GM21576 (cell line): ENCODE results near the gene TMEM8B.

Experiments used
- ATAC-seq: cut with Tn5 transposase; IDR thresholded peaks from one replicate; pipeline ENCODE4 v1.9.1; 2021; ENCODE audit warnings: mild to moderate bottlenecking, moderate library complexity; ENCODE audit not compliant: unreplicated experiment

TMEM8B gene

GRCh38 chr9:35810122-35810521 lies 18.9 kb upstream of the TMEM8B start:
- no peak for ATAC-seq

DNA sequence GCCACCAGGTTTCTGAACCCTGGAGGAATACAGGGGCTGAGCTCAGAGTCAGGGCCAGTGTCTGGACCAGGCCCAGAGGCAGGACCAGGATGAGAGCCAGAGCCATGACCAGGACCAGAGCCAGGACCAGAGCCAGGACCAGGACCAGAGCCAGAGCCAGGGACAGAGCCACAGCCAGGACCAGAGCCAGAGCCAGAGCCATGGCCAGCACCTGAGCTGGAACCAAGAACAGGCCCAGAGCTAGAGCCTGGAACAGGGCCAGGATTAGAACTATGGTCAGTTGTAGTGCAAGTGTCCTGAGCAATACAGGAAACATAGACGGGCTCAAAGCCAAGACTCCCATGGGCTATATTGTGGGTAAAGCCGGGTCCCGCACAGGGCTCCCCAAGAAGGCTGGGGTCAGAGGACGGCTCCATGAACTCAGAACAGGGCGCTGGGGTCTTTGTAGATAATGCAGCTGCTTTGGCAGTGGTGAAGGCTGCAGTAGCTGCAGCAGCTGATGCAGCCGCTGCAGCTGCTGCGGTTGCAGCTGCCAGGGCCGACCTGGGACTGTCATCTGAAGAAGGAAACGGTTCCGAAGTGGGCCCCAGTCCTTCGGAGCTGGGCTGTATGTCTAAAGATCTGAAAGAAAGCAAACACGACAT lies 17.5 kb upstream of the TMEM8B start:
- no peak for ATAC-seq

- peak; percentile 56 for ATAC-seq
Measured at GRCh38 chr9:35812025-35812602, 16.9 kb upstream of the TMEM8B start, which contains the start of gene SPAG8. Gene SPAG8 (minus strand): TSS chr9:35812262. CDS start chr9:35812147, 115 bp downstream.

GRCh38 chr9:35813434-35814105 lies 15.5 kb upstream of the TMEM8B start:
- no peak for ATAC-seq

GRCh38 chr9:35814106-35814840 lies 14.8 kb upstream of the TMEM8B start:
- ATAC-seq = peak; percentile 23

- ATAC-seq = peak; percentile 71
Measured at GRCh38 chr9:35814841-35815543, 14.0 kb upstream of the TMEM8B start, which contains the start of gene HINT2. Gene HINT2 (minus strand): TSS chr9:35815042. CDS start chr9:35814979, 63 bp downstream.

DNA sequence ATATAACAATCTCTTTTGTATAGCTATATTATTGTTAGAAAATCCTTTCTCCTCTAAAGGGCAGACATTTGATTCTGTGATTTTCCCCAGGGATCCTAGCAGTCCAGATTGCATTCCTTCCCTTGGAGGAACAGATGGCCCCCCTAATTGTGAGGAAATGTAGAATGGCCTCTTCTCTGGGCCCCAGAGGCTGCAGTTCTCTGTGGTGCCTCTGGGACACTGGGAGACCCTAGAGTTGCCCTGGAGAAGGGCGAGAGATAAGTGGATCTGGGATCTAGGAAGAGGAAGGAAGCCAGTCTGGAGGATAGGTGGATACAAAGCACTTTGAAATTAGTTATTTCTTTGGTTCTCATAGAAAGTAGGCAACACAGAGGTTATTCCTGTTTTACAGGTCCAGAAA lies 12.3 kb upstream of the TMEM8B start:
- no peak for ATAC-seq

- no peak for ATAC-seq
Measured at GRCh38 chr9:35818341-35818740, 10.7 kb upstream of the TMEM8B start.

DNA sequence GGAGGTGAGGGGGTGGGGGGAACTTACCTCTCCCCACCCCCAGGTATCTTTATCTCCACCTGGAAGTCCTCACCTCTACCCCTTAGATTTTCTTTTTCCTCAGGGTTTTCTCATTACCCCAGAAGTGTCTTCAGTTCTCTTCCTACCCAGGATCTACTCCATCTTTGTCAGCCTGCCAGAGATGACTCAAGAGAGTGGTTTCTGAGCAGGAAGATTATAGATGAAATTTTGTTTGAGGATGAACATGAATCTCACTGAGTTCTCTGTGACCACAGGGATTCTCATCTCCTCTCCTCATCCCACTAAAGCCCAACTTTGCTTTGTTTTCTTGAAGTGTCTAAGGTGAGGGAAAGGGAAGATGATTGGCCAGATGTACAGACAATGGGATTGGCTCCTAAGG lies 9.0 kb upstream of the TMEM8B start:
- no peak for ATAC-seq

GRCh38 chr9:35822926-35823325 lies 6.1 kb upstream of the TMEM8B start:
- ATAC-seq = no peak

- peak; percentile 43 for ATAC-seq
Measured at GRCh38 chr9:35826071-35826701, 2.8 kb upstream of the TMEM8B start.

DNA sequence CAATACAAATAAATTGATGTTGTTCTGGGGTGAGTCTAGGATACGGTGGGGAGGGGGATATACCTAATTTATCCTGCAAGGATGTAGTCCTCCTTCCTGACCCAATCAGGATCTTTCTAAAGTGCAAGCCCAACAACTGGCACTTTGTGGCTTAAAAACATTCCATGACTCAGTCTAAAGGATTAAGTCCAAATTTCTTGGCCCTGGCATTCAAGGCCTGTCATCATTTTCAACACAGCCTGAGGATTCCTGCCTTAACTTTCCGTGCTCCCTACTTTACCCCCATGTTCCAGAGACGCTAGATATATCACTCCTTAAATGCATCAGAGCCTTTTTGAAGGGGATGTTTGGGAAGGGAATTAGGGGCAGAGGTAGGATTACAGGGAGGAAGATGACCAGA lies 1.5 kb upstream of the TMEM8B start:
- no peak for ATAC-seq

DNA sequence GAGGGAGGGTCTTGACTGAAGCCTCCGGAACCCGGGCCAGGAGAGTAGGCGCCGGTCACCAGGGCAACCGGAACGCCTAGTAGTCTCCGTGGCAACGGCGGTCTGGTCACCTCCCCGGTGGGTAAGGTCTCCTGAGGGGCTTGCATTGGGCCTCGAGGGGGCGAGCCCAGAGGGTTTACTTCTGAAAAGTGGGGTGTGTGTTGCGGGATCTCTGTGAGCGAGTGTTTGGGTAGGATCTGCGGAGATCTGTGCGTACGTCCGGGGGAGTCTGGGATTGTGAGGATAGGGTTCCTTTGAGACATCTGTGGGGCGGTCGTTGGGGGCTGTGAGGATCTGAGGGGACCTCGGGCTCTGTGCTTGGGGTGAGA lies 328 bp upstream of the TMEM8B start, which contains the start of gene FAM221B:
Gene FAM221B, minus strand, starts transcription at position 17 of the 368 bp plus-strand sequence. CDS start 2,571 bp downstream, outside the sequence.
- ATAC-seq = no peak

DNA sequence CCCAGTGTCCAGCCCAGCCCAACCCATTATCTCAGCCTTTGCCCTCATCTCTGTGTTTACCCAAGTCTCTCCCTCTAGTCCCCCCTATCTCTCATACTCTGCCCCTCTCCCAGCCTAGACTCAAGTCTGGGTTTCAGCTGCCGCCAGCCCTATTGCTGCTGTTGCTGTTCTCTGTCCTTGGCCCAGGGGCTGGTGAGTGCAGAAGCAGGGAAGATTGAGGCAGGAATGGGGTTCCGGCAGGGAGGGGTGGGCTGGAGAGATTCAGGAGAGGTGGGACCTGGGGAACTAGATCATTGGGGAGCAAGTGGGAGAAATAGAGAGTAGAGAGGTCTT lies 702 bp downstream of the TMEM8B start:
- ATAC-seq = no peak

GRCh38 chr9:35831040-35831439 lies 2.0 kb downstream of the TMEM8B start:
- no peak for ATAC-seq

DNA sequence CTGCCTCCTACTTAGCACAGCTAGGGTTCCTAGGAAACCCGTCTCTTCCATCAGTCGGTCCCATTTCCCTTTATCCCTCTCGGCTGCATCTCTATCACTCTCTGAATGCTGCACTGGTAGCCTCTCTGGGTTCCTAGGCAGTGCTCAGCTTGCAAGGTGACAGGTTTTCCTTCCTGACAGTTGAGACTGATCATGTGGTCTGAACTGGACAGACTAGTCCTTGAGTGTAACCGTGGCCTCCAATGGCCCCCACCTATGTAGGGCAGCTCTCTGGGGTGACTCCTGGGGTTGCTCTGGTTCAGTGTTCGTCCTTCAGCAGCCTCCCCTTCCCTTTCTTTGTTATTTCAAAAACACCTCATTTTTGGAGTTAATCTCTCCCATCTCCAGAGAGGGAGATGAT lies 3.8 kb downstream of the TMEM8B start:
- no peak for ATAC-seq

- ATAC-seq = no peak
Measured at GRCh38 chr9:35834260-35835215, 5.5 kb downstream of the TMEM8B start.

- no peak for ATAC-seq
Measured at GRCh38 chr9:35835216-35835632, 6.2 kb downstream of the TMEM8B start.

DNA sequence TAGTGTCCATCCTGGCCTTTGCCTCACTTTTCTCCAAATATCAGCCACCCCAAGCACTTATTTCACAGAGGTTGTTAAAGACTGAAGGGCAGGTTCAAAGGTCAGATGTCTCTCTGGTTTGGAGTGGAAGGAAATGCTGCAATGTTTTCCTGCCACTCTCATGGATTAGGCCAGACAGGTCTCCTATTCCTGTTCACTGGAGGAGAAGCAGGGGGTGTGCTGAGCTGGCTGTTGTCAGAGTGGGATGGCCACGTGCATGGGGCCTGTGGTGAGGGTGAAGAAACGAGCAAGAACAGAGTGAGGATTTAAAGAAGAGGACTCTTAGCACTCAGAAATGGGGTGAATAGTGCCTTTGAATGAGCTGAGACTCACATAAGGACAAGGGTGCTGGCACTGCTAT lies 6.7 kb downstream of the TMEM8B start:
- ATAC-seq = no peak
